Tibial artery (tissue), 4 donors: ENCODE data around the gene TUBA4B.
A peak's percentile ranks its signal among the peaks of the same experiment; 100 is the strongest.

ENCODE experiments used
- DNase-seq, 2 donors: peaks; one replicate each; pipeline ENCODE4 v3.0.0-alpha.2; 2019
- H3K27ac ChIP-seq, 2 donors: fragments of 200-600 bp; sonication (generic) in 1 of 2; 1 replicate in 1 of 2; 2 replicates in 1 of 2; pipeline ENCODE4 v1.5.1; 2018 to 2019; ENCODE audit warnings: mild to moderate bottlenecking in 1 of 2
- H3K27me3 ChIP-seq, 2 donors: fragments of 200-600 bp; sonication (generic) in 1 of 2; one replicate each; pipeline versions ENCODE4 v1.5.1 to v1.6.0; 2016 to 2019
- H3K36me3 ChIP-seq, 3 donors: fragments of 200-600 bp; sonication (generic) in 2 of 3; one replicate each; pipeline ENCODE4 v1.5.1; 2016 to 2019; ENCODE audit warnings: mild to moderate bottlenecking in 2 of 3
- H3K4me1 ChIP-seq, 4 donors: fragments of 200-600 bp; sonication (generic) in 2 of 4; 1 replicate in 3 of 4; 2 replicates in 1 of 4; pipeline ENCODE4 v1.5.1; 2016 to 2019
- H3K4me3 ChIP-seq, 2 donors: fragments of 200-600 bp; sonication (generic) in 1 of 2; 1 replicate in 1 of 2; 2 replicates in 1 of 2; pipeline ENCODE4 v1.5.1; 2018 to 2019; ENCODE audit warnings: mild to moderate bottlenecking in 2 of 2
- H3K9me3 ChIP-seq, 3 donors: fragments of 200-600 bp; sonication (generic) in 1 of 3; one replicate each; pipeline ENCODE4 v1.5.1; 2016 to 2019
- intact Hi-C: fragments of 100-400 bp; cut with DNase I; formaldehyde crosslinking; loops from one replicate; pipeline ENCODE4 v1.15.0; 2023; ENCODE audit warnings: low total_unique reads
- TF ChIP-seq, protein P1 (sequence below), 2 experiments: fragments of 200-600 bp in 1 of 2; fragments of 450-650 bp in 1 of 2; IDR thresholded peaks; one replicate each; pipeline ENCODE4 v1.5.1; 2017 to 2019; ENCODE audit warnings: antibody characterized with exemption in 2 of 2, mild to moderate bottlenecking in 1 of 2, moderate library complexity in 1 of 2

TUBA4B gene

DNA sequence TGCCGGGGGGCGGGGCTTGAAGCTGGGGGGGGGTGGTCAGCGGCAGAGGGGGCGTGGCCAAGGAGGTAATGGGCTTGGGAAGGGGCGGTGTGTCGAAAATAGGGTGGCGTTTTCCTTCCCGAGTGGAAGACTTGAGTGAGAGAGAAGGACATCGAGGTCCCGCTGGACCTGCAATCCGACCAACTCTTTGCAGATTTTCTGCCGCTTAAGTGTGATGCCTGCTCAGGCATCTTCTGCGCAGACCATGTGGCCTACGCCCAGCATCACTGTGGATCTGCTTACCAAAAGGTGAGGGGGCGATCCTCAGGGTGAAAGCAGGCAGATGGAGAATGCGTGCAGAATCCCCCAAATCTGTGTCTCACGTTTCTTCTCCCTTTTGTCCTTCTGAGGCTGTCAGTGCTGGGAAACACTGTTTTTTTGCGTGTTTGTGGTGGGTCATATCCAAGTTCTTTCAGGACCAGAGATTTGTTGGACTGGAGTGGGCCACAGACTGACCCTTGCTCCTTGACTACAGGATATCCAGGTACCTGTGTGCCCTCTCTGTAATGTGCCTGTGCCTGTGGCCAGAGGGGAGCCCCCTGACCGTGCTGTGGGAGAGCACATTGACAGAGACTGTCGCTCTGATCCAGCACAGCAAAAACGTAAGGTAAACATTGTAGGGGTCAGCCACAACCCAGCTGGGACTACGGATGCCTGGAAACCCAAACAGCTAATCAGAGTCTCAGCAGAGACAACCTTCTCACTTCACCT is 45.7 kb upstream of the TUBA4B start:
- Histone ChIP-seq H3K27me3 (no peaks in the 10 kb centered on the region), H3K9me3 (no peaks in the 10 kb centered on the region), H3K36me3 (peaks cover 22 to 44% (median 29%) of the 10 kb centered on the region in 3 donors), H3K27ac (peak overlapping the region; percentile 91 to 93), H3K4me1 (peaks cover 0 to 20% (median 15%) of the 10 kb centered on the region in 4 donors), H3K4me3 (peak overlapping the region; percentile 74 to 88)
- no peak for DNase-seq
- TF ChIP-seq, protein P1, sequence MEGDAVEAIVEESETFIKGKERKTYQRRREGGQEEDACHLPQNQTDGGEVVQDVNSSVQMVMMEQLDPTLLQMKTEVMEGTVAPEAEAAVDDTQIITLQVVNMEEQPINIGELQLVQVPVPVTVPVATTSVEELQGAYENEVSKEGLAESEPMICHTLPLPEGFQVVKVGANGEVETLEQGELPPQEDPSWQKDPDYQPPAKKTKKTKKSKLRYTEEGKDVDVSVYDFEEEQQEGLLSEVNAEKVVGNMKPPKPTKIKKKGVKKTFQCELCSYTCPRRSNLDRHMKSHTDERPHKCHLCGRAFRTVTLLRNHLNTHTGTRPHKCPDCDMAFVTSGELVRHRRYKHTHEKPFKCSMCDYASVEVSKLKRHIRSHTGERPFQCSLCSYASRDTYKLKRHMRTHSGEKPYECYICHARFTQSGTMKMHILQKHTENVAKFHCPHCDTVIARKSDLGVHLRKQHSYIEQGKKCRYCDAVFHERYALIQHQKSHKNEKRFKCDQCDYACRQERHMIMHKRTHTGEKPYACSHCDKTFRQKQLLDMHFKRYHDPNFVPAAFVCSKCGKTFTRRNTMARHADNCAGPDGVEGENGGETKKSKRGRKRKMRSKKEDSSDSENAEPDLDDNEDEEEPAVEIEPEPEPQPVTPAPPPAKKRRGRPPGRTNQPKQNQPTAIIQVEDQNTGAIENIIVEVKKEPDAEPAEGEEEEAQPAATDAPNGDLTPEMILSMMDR (IDR thresholded peaks at IDR 0.05): no peak
- intact Hi-C loops: no loop called here

DNA sequence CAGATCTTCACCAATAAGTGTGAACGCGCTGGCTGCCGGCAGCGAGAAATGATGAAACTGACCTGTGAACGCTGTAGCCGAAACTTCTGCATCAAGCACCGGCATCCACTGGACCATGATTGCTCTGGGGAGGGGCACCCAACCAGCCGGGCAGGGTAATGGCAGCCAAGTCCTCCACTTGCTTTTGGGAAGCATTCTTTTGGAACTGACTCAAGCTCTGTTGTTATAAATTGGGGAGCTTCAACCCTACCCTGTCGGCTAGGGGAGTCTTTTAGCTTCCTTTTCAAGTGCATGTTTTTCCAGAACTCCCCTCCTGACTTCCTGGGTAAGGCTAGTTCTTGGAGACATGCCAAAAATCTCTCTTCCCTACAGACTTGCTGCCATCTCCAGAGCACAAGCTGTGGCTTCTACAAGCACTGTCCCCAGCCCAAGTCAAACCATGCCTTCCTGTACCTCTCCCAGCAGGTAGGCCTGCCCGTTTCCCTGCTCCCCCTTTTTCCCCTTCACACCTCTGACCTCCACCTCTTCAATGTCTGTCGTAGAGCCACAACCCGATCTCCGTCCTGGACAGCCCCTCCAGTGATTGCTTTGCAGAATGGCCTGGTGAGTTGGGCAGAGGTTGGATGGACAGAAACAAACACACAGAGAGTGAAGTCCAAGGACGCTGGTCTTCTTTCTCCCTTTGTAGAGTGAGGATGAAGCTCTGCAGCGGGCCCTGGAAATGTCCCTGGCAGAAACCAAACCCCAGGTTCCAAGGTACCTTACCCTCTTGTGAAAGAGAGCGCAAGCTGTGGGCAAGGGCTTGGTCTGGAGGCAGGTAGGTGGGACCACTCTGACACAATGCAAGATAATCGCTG is 44.9 kb upstream of the TUBA4B start:
- intact Hi-C loops: no loop called here
- no peak for DNase-seq
- TF ChIP-seq, protein P1 (IDR thresholded peaks at IDR 0.05): no peak
- Histone ChIP-seq H3K4me3 (peak overlapping the region; percentile 74 to 88), H3K9me3 (no peaks in the 10 kb centered on the region), H3K36me3 (peaks cover 28 to 52% (median 37%) of the 10 kb centered on the region in 3 donors), H3K27ac (peak overlapping the region; percentile 91 to 93), H3K4me1 (peaks cover 0 to 20% (median 15%) of the 10 kb centered on the region in 4 donors), H3K27me3 (no peaks in the 10 kb centered on the region)

DNA sequence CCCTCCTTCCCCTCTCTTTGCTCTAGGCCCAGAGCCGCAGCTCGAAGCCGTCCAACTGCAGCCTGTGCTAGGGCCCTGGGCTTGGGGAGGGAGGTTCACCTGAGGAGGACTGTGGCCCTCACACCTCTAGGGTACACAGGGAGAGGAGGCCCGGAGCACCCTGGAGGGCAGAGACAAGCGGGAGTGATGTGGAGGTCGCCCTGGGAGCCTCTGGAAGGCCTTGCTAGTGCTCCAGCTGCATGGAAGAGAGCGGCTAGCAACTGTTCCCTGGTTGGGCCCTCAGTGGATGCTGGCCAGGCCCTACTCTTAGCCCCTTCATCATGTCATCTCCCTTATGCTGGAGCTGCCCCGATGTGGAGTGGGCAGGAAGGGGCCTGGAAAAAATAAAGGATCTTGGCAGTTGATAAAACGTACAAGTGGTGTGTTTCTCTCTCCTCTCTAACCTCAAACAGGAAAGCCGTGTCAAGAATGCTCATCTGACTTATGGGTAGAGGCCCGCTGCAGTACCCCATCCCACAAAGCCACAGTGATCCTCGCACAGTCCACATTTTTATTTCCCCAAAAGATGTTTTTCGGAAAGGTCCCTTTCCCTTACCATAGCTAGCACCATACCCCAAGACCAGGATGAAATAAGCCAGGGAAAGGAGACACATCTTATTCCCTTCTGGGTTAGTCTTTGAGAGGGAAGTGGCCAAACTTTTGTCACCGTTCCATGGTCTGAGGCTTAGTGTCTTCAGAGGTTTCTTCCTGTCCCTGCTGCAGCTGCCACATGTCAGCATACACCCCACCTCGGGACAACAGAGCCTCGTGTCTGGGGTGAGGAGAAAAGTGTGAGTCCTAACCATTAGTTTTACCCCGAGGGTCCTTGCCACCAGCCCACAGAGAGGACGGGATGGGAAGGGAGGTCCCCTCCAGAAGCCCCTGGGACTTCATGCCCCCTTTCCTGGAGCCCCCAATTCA is 43.5 kb upstream of the TUBA4B start:
- peaks cover 42 to 66% (median 51%) of the 10 kb centered on the region in 3 donors for H3K36me3 ChIP-seq
- peaks cover 0 to 20% (median 15%) of the 10 kb centered on the region in 4 donors for H3K4me1 ChIP-seq
- H3K4me3 ChIP-seq: no peak overlapping the region
- TF ChIP-seq, protein P1 (IDR thresholded peaks at IDR 0.05): no peak
- intact Hi-C loops: no loop called here
- no peak overlapping the region for H3K27ac ChIP-seq
- DNase-seq: no peak
- H3K27me3 ChIP-seq: no peaks in the 10 kb centered on the region
- no peaks in the 10 kb centered on the region for H3K9me3 ChIP-seq

DNA sequence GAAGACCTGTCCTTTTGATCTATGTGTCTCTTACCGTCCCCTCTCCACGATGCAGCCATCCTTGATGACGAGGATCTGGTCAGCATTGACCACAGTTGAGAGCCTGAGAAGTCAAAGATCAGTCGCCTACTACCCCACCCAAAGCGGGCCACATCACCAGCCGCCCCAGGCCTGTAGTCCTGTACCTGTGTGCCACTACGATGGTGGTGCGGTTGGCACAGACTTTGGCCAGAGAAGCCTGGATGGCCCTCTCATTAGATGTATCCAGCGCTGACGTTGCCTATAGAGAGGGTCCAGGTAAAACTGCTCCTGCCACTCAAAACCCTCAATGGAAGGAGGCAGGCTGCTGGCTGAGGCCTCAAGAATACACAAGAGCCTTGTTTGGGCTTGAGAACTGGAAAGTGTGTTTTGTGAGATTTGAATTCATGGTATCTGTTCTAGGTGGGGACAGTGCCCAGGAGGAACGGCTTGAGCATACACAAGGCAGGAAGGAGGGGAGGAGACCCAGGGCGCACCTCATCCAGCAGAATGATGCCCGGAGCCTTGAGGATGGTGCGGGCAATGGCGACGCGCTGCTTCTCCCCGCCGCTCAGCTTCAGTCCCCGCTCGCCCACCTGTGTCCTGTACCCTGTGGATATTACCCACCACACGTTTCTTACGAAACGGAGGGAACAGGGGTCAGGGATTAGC is 42.7 kb upstream of the TUBA4B start:
- H3K36me3 ChIP-seq: peaks cover 48 to 74% (median 57%) of the 10 kb centered on the region in 3 donors
- intact Hi-C loops: no loop called here
- no peak for DNase-seq
- TF ChIP-seq, protein P1 (IDR thresholded peaks at IDR 0.05): no peak
- no peak overlapping the region for H3K27ac ChIP-seq
- no peak overlapping the region for H3K4me3 ChIP-seq
- peaks cover 0 to 20% (median 15%) of the 10 kb centered on the region in 4 donors for H3K4me1 ChIP-seq
- H3K9me3 ChIP-seq: no peaks in the 10 kb centered on the region
- no peaks in the 10 kb centered on the region for H3K27me3 ChIP-seq
